A673 (cell line): ENCODE data around the gene DCAF15.

ENCODE experiments used
- EZH2 ChIP-seq: fragments of 200-600 bp; sonication (generic); IDR thresholded peaks from 2 replicates; pipeline ENCODE4 v1.6.1; 2017; ENCODE audit warnings: borderline replicate concordance, low read depth, mild to moderate bottlenecking, mixed read lengths, antibody characterized with exemption, low read length; ENCODE audit not compliant: poor library complexity, severe bottlenecking
- TF ChIP-seq, protein P1 (sequence below): fragments of 300-800, 200-600 bp; sonication (generic); conservative IDR thresholded peaks from 2 replicates; pipeline ENCODE4 v1.5.1; 2017; ENCODE audit warnings: low read depth, mild to moderate bottlenecking, antibody characterized with exemption, low read length, moderate library complexity, mixed read lengths

DNA sequence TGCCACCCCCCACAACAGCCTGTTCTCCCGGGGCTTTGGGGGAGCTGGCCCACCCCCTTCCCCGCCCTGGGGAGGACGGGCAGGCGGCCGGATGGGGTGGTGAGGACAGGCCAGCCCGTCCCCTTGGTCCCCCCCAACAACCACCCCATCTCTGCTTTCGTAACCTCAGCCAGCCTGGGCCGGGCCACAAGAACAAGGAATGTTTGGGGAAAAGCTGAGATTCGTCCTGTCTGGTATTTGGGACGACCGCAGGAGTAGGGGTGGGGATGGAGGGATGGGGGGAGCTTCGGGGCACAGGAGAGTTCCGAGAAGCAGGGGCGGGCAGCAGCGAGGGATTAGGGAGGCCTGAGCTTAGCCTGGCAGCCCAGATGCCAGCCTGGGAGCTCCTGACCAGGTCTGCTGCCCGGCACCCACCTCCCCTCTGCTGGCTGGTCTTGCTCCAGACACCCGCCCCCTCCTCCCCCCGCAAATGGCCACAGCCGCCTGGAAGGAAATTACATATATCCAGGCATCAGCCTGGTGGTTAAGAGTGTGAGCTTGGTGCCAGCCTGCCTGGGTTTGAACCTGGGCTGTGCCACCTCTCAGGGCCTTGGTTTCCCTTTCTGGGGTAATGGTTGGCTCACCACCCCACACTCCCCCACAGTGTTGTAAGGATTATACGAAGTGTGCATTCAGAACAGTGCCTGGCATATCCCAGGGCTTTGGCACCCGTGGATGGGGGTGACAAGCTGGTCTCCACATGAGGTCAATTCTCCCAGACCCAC lies 13.8 kb upstream of the DCAF15 start, which contains the start of gene PODNL1:
- TF ChIP-seq, protein P1, sequence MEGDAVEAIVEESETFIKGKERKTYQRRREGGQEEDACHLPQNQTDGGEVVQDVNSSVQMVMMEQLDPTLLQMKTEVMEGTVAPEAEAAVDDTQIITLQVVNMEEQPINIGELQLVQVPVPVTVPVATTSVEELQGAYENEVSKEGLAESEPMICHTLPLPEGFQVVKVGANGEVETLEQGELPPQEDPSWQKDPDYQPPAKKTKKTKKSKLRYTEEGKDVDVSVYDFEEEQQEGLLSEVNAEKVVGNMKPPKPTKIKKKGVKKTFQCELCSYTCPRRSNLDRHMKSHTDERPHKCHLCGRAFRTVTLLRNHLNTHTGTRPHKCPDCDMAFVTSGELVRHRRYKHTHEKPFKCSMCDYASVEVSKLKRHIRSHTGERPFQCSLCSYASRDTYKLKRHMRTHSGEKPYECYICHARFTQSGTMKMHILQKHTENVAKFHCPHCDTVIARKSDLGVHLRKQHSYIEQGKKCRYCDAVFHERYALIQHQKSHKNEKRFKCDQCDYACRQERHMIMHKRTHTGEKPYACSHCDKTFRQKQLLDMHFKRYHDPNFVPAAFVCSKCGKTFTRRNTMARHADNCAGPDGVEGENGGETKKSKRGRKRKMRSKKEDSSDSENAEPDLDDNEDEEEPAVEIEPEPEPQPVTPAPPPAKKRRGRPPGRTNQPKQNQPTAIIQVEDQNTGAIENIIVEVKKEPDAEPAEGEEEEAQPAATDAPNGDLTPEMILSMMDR = no peak
- TF ChIP-seq EZH2 = no peak
